Activated CD8-positive, alpha-beta memory T cell treated with anti-CD3 and anti-CD28 coated beads, Interleukin-2, amount 50 U/mL, for 48 hours (primary cell): ENCODE data around the gene FLRT2.

Source experiments
- DNase-seq: peaks from one replicate; pipeline ENCODE4 v3.0.0-alpha.2; 2020

The FLRT2 gene

DNA sequence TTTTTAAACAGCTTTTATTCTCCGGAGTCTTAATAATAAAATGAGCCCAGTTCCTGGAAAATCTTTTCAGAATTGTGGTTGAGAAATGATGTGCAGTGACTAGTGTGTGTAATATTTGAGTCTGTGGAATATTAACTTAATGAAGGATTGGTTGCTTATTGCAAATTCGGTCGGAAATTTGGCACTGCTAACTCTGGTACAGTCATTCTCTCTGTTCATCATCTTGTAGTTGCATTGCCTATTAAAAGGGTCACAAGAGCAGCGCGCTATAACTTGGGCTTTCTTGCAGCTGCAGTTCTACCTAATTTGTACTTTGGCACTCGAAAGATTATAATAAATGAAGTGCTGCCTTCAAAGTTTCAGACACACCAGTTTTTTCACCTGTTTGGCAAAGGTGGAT, 146.0 kb downstream of the FLRT2 start:
- DNase-seq = no peak

DNA sequence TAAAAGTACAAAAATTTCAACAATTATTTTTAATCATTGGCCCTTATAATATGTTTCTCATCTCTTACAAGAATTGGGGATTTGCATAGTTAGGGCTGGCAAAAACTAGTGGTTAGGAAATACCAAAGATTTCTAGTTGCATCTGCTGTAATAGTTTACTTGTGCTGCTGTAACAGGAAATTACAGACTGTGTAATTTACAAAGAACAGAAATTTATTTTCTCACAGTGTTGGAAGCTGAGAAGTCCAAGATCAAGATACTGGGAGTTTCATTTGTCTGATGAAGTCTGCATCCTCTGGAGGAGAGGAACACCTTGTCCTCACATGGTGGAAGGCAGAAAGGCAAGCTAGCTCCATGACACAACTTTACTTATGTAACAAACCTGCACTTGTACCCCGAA, 157.0 kb downstream of the FLRT2 start:
- DNase-seq = no peak

DNA sequence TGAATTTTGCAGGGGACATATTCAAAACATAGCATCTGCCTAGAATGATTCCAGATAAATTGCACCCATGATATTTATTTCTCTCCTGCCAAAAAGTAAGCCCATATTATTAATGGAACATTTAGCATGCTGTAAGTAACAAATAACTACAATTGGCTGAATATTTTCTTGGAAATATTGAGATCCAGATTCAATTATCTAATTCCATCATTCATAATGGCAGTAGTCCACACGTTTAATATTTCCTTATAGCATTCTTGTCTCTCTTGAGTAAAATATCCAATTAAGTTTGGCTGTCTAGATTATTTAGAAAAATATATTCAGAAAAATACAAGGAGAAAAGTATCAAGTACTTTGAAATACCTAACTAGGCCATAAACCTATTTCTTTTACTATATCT, 157.5 kb downstream of the FLRT2 start:
- no peak for DNase-seq

DNA sequence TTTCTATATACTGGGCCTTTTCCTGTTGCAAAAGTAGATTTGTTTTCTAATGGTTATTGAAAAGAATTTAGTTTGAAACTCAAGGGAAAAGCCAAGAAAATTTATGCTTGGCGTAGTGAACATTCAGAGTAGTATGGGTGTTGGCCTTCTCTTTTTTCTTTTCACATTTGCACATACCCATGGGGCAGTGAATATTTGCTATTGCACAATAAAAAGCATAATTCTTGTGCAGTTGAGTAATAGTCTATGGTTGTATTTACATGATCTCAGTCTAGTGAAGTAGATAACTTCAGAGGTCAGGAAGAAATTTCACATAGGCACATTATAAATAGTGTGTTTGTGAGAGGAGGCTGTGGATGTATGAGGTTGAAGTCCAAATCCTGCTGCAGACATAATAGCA, 158.1 kb downstream of the FLRT2 start:
- DNase-seq = no peak

DNA sequence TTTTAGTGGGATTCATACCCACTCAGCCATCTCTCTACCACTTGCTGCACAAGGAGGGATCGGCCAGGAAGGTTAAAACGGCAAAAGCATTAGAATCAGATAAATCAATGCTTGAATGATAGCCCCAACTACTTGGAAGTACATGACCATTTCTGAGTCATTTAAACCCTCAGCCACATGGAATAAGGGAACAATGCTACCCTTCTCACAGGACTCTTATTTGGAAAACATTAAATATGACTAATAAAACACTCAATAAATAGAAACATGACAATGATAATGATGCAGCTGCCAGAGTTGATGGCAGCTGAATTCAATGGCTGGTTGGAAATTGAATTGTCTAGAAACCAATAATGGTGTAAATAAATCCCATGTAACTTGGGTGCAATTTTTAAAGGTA, 165.4 kb downstream of the FLRT2 start:
- no peak for DNase-seq

DNA sequence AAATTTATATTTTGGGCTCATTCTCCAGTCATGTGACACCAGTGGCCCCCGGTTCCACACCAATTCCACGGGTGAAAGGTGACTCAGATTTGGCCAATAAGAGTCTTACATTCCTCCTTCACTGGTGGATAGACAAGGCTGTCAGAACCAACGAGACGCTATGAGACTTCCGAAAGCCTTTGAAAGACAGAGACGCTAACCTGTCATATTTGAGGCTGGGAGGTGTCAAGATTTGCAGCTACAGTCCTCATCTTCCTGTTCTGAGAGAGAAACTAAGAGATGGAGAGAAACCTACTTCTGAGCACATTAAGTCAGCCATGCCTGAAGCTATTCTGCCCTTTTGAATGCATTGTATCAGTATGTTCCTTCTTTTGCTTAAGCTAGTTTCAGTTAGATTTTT, 171.2 kb downstream of the FLRT2 start:
- no peak for DNase-seq

DNA sequence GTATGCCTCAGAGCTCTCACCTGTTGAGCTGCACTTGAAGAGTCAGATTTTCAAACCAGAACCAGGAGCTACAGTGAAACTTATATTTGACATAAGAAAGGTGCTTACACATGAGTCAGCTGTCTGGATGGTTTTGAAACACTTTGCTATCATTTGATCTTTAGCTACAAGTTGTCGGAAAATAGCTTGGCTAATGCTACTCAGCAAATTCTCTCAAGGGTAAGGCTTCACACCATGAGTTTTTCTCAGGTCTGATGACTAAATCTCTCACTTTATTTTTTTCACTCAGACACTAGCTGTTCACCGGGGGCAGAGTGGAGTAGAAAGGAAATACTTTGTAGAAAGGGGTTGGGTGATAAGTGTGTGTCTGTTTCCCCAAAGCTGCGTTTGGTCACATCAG, 171.8 kb downstream of the FLRT2 start:
- no peak for DNase-seq

DNA sequence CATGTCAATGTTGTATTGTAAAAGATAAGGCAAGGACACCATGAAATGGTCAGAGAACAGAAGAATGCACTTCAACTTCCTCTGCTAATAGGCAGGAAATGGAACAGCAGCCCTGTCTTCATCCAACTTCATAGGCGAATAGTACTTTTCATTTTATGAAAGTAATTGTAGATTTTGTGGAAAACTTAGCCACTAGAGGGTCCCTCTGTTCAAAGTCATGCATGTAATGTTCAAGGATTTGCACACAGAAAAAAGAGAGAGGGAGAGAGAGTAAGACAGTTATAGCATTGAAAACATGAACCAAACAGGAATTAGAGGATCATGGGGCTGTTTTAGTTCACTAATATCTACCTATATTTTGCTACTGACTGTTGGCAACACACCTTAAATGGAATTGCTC, 172.2 kb downstream of the FLRT2 start:
- DNase-seq = no peak

DNA sequence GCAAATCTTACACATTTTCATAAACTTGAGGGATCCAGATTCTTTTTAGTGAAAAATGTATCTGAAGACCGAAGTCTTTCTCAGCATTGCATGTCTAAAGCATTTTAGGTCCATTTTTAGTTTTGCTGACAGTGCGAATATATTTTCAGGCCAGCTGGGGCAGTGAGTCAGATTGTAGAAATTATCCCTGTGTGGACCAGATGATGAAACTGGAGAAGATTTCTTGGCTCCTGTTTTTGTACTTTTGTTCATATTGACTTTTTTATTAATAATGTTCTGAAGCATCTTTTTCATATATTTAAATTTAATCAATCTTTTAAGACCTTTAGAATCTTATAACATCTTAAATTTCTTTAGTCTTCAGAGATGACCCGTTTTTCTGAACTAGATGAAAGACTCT, 173.1 kb downstream of the FLRT2 start:
- DNase-seq = no peak
